Progenitor cell of endocrine pancreas (in vitro differentiated cells): ENCODE measurements around the gene EXOC6B. TPM values are rescaled to one million over a fixed set of nuclear protein-coding genes. Genes with fewer than 3 reads are reported as not detected.

Experiments used
- DNase-seq: peaks from one replicate; pipeline ENCODE4 v3.0.0; 2021; ENCODE audit warnings: low spot score; ENCODE audit not compliant: unreplicated experiment
- H3K27ac Mint-ChIP-seq: 2 replicates; pipeline ENCODE4 v1.8.0; 2021; ENCODE audit warnings: mild to moderate bottlenecking, moderate library complexity, mixed read lengths
- H3K27me3 Mint-ChIP-seq: 2 replicates; pipeline ENCODE4 v1.8.0; 2021; ENCODE audit warnings: mixed read lengths
- H3K36me3 Mint-ChIP-seq: 2 replicates; pipeline ENCODE4 v1.8.0; 2022; ENCODE audit warnings: mixed read lengths; ENCODE audit not compliant: insufficient read depth
- H3K4me1 Mint-ChIP-seq: 2 replicates; pipeline ENCODE4 v1.8.0; 2021; ENCODE audit warnings: low read depth, mixed read lengths
- H3K4me3 Mint-ChIP-seq: 2 replicates; pipeline ENCODE4 v1.8.0; 2021; ENCODE audit warnings: low read depth, mild to moderate bottlenecking, moderate library complexity, mixed read lengths
- H3K9me3 Mint-ChIP-seq: 2 replicates; pipeline ENCODE4 v1.8.0; 2021; ENCODE audit warnings: low read depth, mixed read lengths
- total RNA-seq: library from RNA; stranded (reverse); gene quantifications from 2 replicates; pipeline ENCODE4 v1.2.1, GENCODE V29; 2021
- TF ChIP-seq, protein P1 (sequence below): fragments of 200-600 bp; sonication (generic); IDR thresholded peaks from one replicate; pipeline ENCODE4 v1.5.0; 2021; ENCODE audit warnings: antibody characterized with exemption, mild to moderate bottlenecking; ENCODE audit not compliant: unreplicated experiment

EXOC6B gene
- total RNA-seq, 1 donor from 2014 or later: 71.9 TPM

GRCh38 chr2:72689579-72690195 is 136.1 kb downstream of the EXOC6B start:
- peaks cover 11% of the 10 kb centered on the region for H3K4me1 Mint-ChIP-seq
- no peak overlapping the region for H3K27ac Mint-ChIP-seq
- no peak for DNase-seq
- no peak overlapping the region for H3K4me3 Mint-ChIP-seq
- H3K27me3 Mint-ChIP-seq: no peaks in the 10 kb centered on the region
- no peaks in the 10 kb centered on the region for H3K9me3 Mint-ChIP-seq
- TF ChIP-seq, protein P1, sequence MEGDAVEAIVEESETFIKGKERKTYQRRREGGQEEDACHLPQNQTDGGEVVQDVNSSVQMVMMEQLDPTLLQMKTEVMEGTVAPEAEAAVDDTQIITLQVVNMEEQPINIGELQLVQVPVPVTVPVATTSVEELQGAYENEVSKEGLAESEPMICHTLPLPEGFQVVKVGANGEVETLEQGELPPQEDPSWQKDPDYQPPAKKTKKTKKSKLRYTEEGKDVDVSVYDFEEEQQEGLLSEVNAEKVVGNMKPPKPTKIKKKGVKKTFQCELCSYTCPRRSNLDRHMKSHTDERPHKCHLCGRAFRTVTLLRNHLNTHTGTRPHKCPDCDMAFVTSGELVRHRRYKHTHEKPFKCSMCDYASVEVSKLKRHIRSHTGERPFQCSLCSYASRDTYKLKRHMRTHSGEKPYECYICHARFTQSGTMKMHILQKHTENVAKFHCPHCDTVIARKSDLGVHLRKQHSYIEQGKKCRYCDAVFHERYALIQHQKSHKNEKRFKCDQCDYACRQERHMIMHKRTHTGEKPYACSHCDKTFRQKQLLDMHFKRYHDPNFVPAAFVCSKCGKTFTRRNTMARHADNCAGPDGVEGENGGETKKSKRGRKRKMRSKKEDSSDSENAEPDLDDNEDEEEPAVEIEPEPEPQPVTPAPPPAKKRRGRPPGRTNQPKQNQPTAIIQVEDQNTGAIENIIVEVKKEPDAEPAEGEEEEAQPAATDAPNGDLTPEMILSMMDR: no peak
- peaks cover 6% of the 10 kb centered on the region for H3K36me3 Mint-ChIP-seq

DNA sequence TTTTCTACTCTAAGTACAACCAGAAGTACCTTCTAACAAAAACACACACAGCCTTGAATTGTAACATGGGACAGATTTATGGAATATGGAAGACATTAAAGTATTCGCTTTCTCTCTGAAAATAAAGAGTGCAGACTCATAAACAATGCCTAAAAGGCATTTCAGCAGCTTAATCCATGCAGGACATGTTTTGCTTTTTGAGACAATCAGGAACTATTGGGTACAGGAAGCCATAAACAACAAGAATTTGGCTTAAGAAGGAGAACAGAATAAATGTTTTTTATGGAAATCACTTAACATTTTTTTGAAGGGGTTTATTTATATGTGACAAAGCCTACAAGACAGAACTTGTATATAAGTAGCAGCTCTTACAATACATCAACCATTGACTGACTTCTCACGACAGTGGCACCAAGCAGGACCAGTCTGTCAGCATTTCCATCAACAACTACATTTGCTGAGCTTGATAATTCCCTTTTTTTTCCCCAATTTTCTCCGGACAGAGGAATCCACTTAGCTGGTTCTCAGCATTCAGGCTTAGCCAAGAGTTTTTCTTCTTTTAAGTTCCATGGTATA is 140.1 kb downstream of the EXOC6B start:
- no peak overlapping the region for H3K27ac Mint-ChIP-seq
- TF ChIP-seq, protein P1: no peak

DNA sequence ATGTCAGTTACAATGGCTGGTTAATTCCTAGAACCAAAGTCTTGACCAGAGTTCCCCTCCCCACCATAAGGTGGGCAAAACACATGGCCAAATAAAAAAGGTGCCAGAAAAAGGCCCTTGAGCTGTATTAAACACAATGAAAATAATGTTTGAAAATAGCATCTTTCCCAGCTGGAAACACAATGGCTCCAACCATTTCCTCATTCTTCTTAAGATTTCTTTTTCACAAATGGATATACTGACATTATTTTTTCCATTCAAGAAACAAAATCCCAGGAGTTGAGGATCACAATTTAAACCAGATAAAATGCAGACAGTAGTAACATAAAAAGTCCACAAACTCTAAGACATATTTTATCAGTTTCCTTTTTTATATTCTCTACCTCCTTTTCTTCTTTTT is 143.8 kb downstream of the EXOC6B start:
- Mint-ChIP-seq H3K9me3 (no peaks in the 10 kb centered on the region), H3K36me3 (peaks cover 12% of the 10 kb centered on the region), H3K27me3 (no peaks in the 10 kb centered on the region), H3K4me3 (no peak overlapping the region), H3K27ac (no peak overlapping the region), H3K4me1 (peaks cover 9% of the 10 kb centered on the region)
- no peak for DNase-seq
- TF ChIP-seq, protein P1: no peak

More for the DNA sequence above, 140.1 kb downstream of the EXOC6B start:
- Mint-ChIP-seq H3K9me3 (no peaks in the 10 kb centered on the region), H3K27me3 (no peaks in the 10 kb centered on the region), H3K4me3 (no peak overlapping the region), H3K4me1 (peaks cover 6% of the 10 kb centered on the region), H3K36me3 (peaks cover 3% of the 10 kb centered on the region)
- DNase-seq: no peak

DNA sequence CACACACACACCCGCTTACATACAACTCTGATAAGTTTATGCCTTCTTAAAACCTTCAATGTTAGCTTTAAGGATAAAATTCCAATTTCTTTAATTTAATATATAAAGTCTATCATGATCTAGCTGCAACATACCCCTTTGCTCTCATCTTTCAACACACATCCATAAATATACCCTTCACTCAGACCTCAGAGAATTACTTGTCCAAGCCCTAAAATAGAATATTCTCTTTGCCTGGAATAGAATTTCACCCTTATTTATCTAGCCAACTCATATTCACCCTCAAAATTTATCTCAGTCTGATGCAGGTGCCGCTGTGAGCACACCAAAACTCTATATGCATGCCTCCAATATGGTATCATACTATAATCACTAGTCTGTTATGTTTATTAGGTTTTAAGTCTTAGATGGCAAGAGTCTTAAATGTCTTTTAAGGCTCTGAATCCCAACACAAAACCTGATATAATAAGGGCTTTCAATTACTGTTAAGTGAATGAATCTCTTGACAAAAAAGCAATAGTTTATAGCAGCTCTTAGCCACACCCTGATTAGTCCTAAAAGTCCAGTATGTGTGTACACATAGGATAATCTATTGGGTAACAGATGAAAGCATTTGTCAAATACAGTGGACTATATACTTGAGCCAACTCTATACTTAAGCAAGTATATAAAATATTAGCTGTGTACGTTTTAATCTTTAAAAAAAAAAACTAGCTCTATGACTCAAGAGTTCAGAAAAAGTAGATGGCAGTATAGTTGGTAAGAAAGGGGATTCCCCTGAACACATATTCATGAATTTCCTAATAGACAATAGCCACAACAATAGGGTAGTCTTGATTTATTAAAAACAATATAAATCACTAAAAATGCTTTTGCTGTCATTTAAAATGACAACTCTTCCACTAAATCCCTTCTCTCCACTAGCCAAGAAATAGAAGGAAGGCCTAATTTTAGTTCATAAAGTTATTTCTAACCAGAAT is 144.5 kb downstream of the EXOC6B start:
- no peak for DNase-seq
- H3K4me3 Mint-ChIP-seq: no peak overlapping the region
- no peaks in the 10 kb centered on the region for H3K27me3 Mint-ChIP-seq
- H3K36me3 Mint-ChIP-seq: peaks cover 12% of the 10 kb centered on the region
- peaks cover 11% of the 10 kb centered on the region for H3K4me1 Mint-ChIP-seq
- H3K9me3 Mint-ChIP-seq: no peaks in the 10 kb centered on the region
- H3K27ac Mint-ChIP-seq: no peak overlapping the region
- TF ChIP-seq, protein P1: no peak

GRCh38 chr2:72678024-72678423 is 147.8 kb downstream of the EXOC6B start:
- H3K27ac Mint-ChIP-seq: no peak overlapping the region
- H3K9me3 Mint-ChIP-seq: no peaks in the 10 kb centered on the region
- no peak for DNase-seq
- no peaks in the 10 kb centered on the region for H3K27me3 Mint-ChIP-seq
- H3K4me3 Mint-ChIP-seq: no peak overlapping the region
- peaks cover 13% of the 10 kb centered on the region for H3K36me3 Mint-ChIP-seq
- H3K4me1 Mint-ChIP-seq: peaks cover 27% of the 10 kb centered on the region
- TF ChIP-seq, protein P1: no peak
